HepG2 (cell line): Measurements from ENCODE around the gene USP25. TPM values are rescaled to one million over a fixed set of nuclear protein-coding genes. Genes with fewer than 3 reads are reported as not detected.

Source experiments
- ATAC-seq: fragments of 200-7000 bp; cut with Tn5 transposase; 3 replicates; pipeline ENCODE4 v1.9.1; 2020; ENCODE audit warnings: mild to moderate bottlenecking, moderate library complexity
- BruUV-seq: library from RNA; stranded (reverse); fragments of 400-500 nt; replicated peaks from 2 replicates; lab custom pipeline; 2021; lab: Mats Ljungman, UMichigan
- CTCF ChIA-PET: fragments of 300-600 bp; formaldehyde crosslinking; extraction: SDS; loops from one replicate; lab custom pipeline; 2021; ENCODE audit warnings: low total read pairs, inconsistent platforms, low intra/inter-chr PET ratio; lab: Yijun Ruan, JAX
- POLR2A ChIA-PET: fragments of 350-600 bp; sonication (Branson Sonifier 250); formaldehyde crosslinking; loops from one replicate; lab custom pipeline; 2020; ENCODE audit warnings: antibody characterized with exemption, inconsistent platforms; lab: Yijun Ruan, JAX
- DNase-seq: peaks from one replicate; pipeline ENCODE4 v3.0.0-alpha.2; 2015; ENCODE audit warnings: low spot score
- FAIRE-seq: peaks from 3 replicates; lab custom pipeline; 2011; peaks lifted over from hg19 to GRCh38; lab: Jason Lieb, UNC
- H2AFZ ChIP-seq: one replicate; pipeline ENCODE4 v1.6.1; 2011; ENCODE audit warnings: low read length, inconsistent platforms
- H3K27ac ChIP-seq: fragments of 300-600 bp; 3 replicates; pipeline ENCODE4 v1.8.0; 2011; ENCODE audit warnings: mixed run types, mild to moderate bottlenecking, mixed read lengths, low read length, inconsistent platforms; ENCODE audit not compliant: insufficient read depth; ENCODE audit errors: extremely low read length
- H3K27me3 ChIP-seq, 2 experiments: fragments of 200-600 bp in 1 of 2; 2 replicates in 1 of 2; 3 replicates in 1 of 2; pipeline versions ENCODE4 v1.6.0 to v1.8.0; 2011; ENCODE audit warnings: low read length in 2 of 2, mild to moderate bottlenecking in 2 of 2, moderate library complexity in 2 of 2, inconsistent platforms in 1 of 2; ENCODE audit not compliant: insufficient read depth in 2 of 2, control insufficient read depth in 1 of 2
- H3K36me3 ChIP-seq, 2 experiments: fragments of 200-600 bp in 1 of 2; replicated peaks in 1 of 2; 2 replicates in 1 of 2; 3 replicates in 1 of 2; pipeline versions ENCODE4 v1.5.1 to v1.8.0; 2011; ENCODE audit warnings: low read length in 2 of 2, inconsistent platforms in 1 of 2; ENCODE audit not compliant: insufficient read depth in 2 of 2, control insufficient read depth in 1 of 2
- H3K4me1 ChIP-seq: 2 replicates; pipeline ENCODE4 v1.5.1; 2012; ENCODE audit warnings: low read length, inconsistent platforms; ENCODE audit not compliant: insufficient read depth
- H3K4me2 ChIP-seq: 2 replicates; pipeline ENCODE4 v1.6.0; 2011; ENCODE audit warnings: low read depth, low read length, inconsistent platforms
- H3K4me3 ChIP-seq, 3 experiments: fragments of 200-600 bp in 1 of 3; sonication (generic), shearing (Covaris generic) in 1 of 3; replicated peaks in 1 of 3; 2 replicates each; pipeline ENCODE4 v1.5.1; 2011 to 2016; ENCODE audit warnings: low read length in 3 of 3, inconsistent platforms in 2 of 3, low read depth in 2 of 3, mild to moderate bottlenecking in 2 of 3, control low read depth in 1 of 3, mixed read lengths in 1 of 3; ENCODE audit not compliant: insufficient read depth in 1 of 3
- H3K79me2 ChIP-seq: one replicate; pipeline ENCODE4 v1.6.1; 2011; ENCODE audit warnings: low read length, inconsistent platforms; ENCODE audit not compliant: insufficient read depth
- H3K9ac ChIP-seq: 2 replicates; pipeline ENCODE4 v1.6.0; 2011; ENCODE audit warnings: mild to moderate bottlenecking, low read depth, low read length, inconsistent platforms; ENCODE audit not compliant: insufficient read depth
- H3K9me3 ChIP-seq: 2 replicates; pipeline ENCODE4 v1.5.1; 2012; ENCODE audit warnings: mild to moderate bottlenecking, low read length
- H4K20me1 ChIP-seq: 2 replicates; pipeline ENCODE4 v1.6.0; 2011; ENCODE audit warnings: inconsistent platforms, mild to moderate bottlenecking, low read length, moderate library complexity; ENCODE audit not compliant: insufficient read depth
- ATF1 ChIP-seq: IDR thresholded peaks from 2 replicates; pipeline ENCODE4 v1.6.1; 2016; ENCODE audit warnings: mild to moderate bottlenecking, control low read depth
- BORCS8-MEF2B ChIP-seq: sonication (generic); formaldehyde crosslinking; IDR thresholded peaks from 2 replicates; pipeline ENCODE4 v1.8.0; 2022; ENCODE audit warnings: mild to moderate bottlenecking, missing genetic modification reagents
- CEBPG ChIP-seq: IDR thresholded peaks from 2 replicates; pipeline ENCODE4 v1.6.1; 2016
- ESRRA ChIP-seq: sonication (generic); formaldehyde crosslinking; IDR thresholded peaks from 2 replicates; pipeline ENCODE4 v1.5.1; 2020; ENCODE audit warnings: mild to moderate bottlenecking, low read depth, missing genetic modification reagents
- GLI4 ChIP-seq: sonication (generic); formaldehyde crosslinking; IDR thresholded peaks from 2 replicates; pipeline ENCODE4 v1.5.1; 2020; ENCODE audit warnings: missing genetic modification reagents, mild to moderate bottlenecking, moderate library complexity, borderline replicate concordance
- POLR2AphosphoS2 ChIP-seq: IDR thresholded peaks from 2 replicates; pipeline ENCODE4 v1.6.1; 2011; ENCODE audit warnings: low read depth, low read length, improper control_type of control experiment
- ZNF276 ChIP-seq: sonication (generic); formaldehyde crosslinking; IDR thresholded peaks from 2 replicates; pipeline ENCODE4 v1.4.0; 2020; ENCODE audit warnings: mild to moderate bottlenecking, low read depth, missing genetic modification reagents
- ZNF280D ChIP-seq: sonication (generic); formaldehyde crosslinking; IDR thresholded peaks from 2 replicates; pipeline ENCODE4 v1.5.1; 2020; ENCODE audit warnings: mild to moderate bottlenecking, missing genetic modification reagents
- ZNF337 ChIP-seq: sonication (generic); formaldehyde crosslinking; IDR thresholded peaks from 2 replicates; pipeline ENCODE4 v1.5.1; 2020; ENCODE audit warnings: missing genetic modification reagents, low read depth, mild to moderate bottlenecking, borderline replicate concordance
- ZNF563 ChIP-seq: sonication (generic); formaldehyde crosslinking; IDR thresholded peaks from 2 replicates; pipeline ENCODE4 v1.8.0; 2022; ENCODE audit warnings: mild to moderate bottlenecking, moderate library complexity, missing genetic modification reagents
- ZNF782 ChIP-seq: sonication (generic); formaldehyde crosslinking; IDR thresholded peaks from 2 replicates; pipeline ENCODE4 v1.4.0; 2020; ENCODE audit warnings: missing genetic modification reagents, mild to moderate bottlenecking, borderline replicate concordance
- ZNF878 ChIP-seq: sonication (generic); formaldehyde crosslinking; IDR thresholded peaks from 2 replicates; pipeline ENCODE4 v1.8.1; 2023; ENCODE audit warnings: mild to moderate bottlenecking, missing genetic modification reagents, moderate library complexity
- ZSCAN20 ChIP-seq: sonication (generic); formaldehyde crosslinking; IDR thresholded peaks from 2 replicates; pipeline ENCODE4 v1.4.0; 2020; ENCODE audit warnings: missing genetic modification reagents, mild to moderate bottlenecking, borderline replicate concordance
- ZUFSP ChIP-seq: sonication (generic); formaldehyde crosslinking; IDR thresholded peaks from 2 replicates; pipeline ENCODE4 v1.9.0; 2021; ENCODE audit warnings: missing genetic modification reagents, mild to moderate bottlenecking, borderline replicate concordance
- WGBS: methylation state at CpG from one replicate; pipeline ENCODE4 v1.1.6; 2017; ENCODE audit warnings: low lambda C conversion rate; 5-methylcytosine and 5-hydroxymethylcytosine counted together
- in situ Hi-C: cut with HindIII; loops from 2 replicates; pipeline ENCODE4 v1.10.0; 2017; ENCODE audit warnings: low pct_unique_long_range_greater_than_20kb; ENCODE audit not compliant: extremely low pct_ligation_motif_present
- intact Hi-C: fragments of 100-400 bp; cut with micrococcal nuclease; formaldehyde crosslinking; loops from one replicate; pipeline ENCODE4 v1.10.0; 2022; ENCODE audit not compliant: unreplicated experiment
- polyA plus RNA-seq, 8 experiments: library from polyadenylated mRNA; depleted of rRNA in 3 of 8; stranded (reverse) in 7 of 8; unstranded in 1 of 8; fragments of >200 nt; fragmentation: Illumina TruSeq in 4 of 8; extraction: Trizol in 4 of 8; gene quantifications; 2 replicates each; pipeline versions ENCODE4 v1.2.1 to v1.2.3, GENCODE V29; 2011 to 2016; ENCODE audit warnings: low read depth in 4 of 8, missing spikeins in 1 of 8, mixed read lengths in 1 of 8; ENCODE audit not compliant: insufficient read depth in 1 of 8
- total RNA-seq, 5 experiments: library from RNA; depleted of rRNA; stranded (reverse); fragments of >200 nt; fragmentation: Illumina TruSeq; extraction: Trizol; gene quantifications; 2 replicates each; pipeline ENCODE4 v1.2.3, GENCODE V29; 2016; ENCODE audit warnings: low read depth in 1 of 5

USP25 gene
- total and polyA plus RNA-seq, 2 of the 13 experiments (the other 11 are each of a cell fraction or from before 2014, with no cell fraction given): 12.4 to 26.3 TPM

- TF ChIP-seq ZNF280D (CRISPR knock-in tag) (no peak), CEBPG (CRISPR knock-in tag) (no peak), ZNF782 (CRISPR knock-in tag) (no peak), ATF1 (CRISPR knock-in tag) (no peak)
Measured at GRCh38 chr21:15719976-15720375, 9.8 kb upstream of the USP25 start (continued).

GRCh38 chr21:15722591-15723324 is 7.0 kb upstream of the USP25 start:
- Histone ChIP-seq H3K4me1 (0 out of 2 replicates have a peak, but pooled peaks cover 6% of the 10 kb centered on the region), H3K27me3 (peaks cover 0 to 8% of the 10 kb centered on the region in 2 experiments; a peak in 3 of 5 replicates), H3K27ac (no peak overlapping the region), H3K79me2 (no peaks in the 10 kb centered on the region), H3K4me2 (no peak overlapping the region), H3K36me3 (no peaks in the 10 kb centered on the region), H3K9ac (no peak overlapping the region), H3K4me3 (no peak overlapping the region), H2AFZ (no peak overlapping the region), H4K20me1 (no peaks in the 10 kb centered on the region), H3K9me3 (no peaks in the 10 kb centered on the region)
- no peak for ATAC-seq
- FAIRE-seq: no peak
- in situ Hi-C loops (no loop called here), intact Hi-C loops (loop anchor here (10.0 kb wide), 1 partner anchor 1338 kb away; the partner anchor contains the start of gene HSPA13)
- ChIA-PET CTCF (no interaction called here), POLR2A (no interaction called here)
- 34% methylated on average over 4 of the region's 4 CpGs for WGBS
- no peak for DNase-seq
- no TSS peak for BruUV-seq
- TF ChIP-seq ZNF878 (CRISPR knock-in tag): no peak
- no peak for TF ChIP-seq ZSCAN20 (CRISPR knock-in tag)
- TF ChIP-seq ZUFSP (CRISPR knock-in tag): no peak
- TF ChIP-seq ZNF563 (CRISPR knock-in tag): no peak
- TF ChIP-seq BORCS8-MEF2B (CRISPR knock-in tag): no peak
- TF ChIP-seq GLI4 (CRISPR knock-in tag): no peak
- TF ChIP-seq ZNF276 (CRISPR knock-in tag): no peak
- no peak for TF ChIP-seq ZNF337 (CRISPR knock-in tag)
- no peak for TF ChIP-seq ESRRA (CRISPR knock-in tag)
- no peak for TF ChIP-seq CEBPG (CRISPR knock-in tag)
- no peak for TF ChIP-seq POLR2AphosphoS2
